ENCODE data around the gene CDR2.

CDR2 gene

DNA sequence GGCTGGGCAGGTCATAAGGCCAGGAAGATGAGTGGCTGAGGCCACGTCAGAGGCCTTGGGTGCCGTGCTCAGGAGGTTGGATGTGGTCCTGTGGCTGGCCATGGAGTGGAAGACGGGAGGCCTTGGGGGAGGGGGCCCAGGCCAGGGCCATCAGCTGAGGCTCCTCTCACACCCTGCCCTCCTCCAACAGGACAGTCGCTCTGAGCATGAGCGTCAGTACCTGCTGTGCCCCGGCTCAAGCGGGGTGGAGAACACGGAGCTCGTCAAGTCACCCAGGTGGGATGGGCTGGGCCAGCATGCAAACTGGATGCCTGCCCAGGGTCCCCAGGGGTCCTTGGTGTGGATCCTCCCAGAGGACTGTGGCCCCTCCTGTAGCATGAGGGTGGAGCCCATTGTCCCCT is 58.0 kb downstream of the CDR2 start:
- TF ChIP-seq, protein P1, sequence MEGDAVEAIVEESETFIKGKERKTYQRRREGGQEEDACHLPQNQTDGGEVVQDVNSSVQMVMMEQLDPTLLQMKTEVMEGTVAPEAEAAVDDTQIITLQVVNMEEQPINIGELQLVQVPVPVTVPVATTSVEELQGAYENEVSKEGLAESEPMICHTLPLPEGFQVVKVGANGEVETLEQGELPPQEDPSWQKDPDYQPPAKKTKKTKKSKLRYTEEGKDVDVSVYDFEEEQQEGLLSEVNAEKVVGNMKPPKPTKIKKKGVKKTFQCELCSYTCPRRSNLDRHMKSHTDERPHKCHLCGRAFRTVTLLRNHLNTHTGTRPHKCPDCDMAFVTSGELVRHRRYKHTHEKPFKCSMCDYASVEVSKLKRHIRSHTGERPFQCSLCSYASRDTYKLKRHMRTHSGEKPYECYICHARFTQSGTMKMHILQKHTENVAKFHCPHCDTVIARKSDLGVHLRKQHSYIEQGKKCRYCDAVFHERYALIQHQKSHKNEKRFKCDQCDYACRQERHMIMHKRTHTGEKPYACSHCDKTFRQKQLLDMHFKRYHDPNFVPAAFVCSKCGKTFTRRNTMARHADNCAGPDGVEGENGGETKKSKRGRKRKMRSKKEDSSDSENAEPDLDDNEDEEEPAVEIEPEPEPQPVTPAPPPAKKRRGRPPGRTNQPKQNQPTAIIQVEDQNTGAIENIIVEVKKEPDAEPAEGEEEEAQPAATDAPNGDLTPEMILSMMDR (conservative IDR thresholded peaks at IDR 0.05): no peak
- no peak overlapping the region for H3K27ac ChIP-seq

DNA sequence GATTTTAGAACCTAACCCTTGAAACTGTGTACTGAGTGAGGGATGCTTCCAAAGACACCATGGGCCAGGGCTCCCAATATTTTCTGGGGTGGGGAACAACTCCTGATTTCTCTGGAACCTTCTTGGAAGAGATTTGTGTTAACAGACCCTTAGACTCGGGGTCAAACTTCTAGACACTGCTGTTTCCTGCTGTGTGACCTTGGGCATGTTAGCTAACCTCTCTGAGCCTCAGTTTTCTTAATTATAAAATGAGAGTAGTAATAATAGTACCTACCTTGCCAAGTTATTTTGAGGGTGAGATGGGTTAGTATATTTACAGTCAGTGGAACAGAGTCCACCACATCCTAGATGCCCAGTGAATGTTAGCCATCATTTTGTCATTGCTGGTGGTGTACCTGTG is 58.4 kb downstream of the CDR2 start:
- TF ChIP-seq, protein P1 (conservative IDR thresholded peaks at IDR 0.05): no peak
- no peak overlapping the region for H3K27ac ChIP-seq

DNA sequence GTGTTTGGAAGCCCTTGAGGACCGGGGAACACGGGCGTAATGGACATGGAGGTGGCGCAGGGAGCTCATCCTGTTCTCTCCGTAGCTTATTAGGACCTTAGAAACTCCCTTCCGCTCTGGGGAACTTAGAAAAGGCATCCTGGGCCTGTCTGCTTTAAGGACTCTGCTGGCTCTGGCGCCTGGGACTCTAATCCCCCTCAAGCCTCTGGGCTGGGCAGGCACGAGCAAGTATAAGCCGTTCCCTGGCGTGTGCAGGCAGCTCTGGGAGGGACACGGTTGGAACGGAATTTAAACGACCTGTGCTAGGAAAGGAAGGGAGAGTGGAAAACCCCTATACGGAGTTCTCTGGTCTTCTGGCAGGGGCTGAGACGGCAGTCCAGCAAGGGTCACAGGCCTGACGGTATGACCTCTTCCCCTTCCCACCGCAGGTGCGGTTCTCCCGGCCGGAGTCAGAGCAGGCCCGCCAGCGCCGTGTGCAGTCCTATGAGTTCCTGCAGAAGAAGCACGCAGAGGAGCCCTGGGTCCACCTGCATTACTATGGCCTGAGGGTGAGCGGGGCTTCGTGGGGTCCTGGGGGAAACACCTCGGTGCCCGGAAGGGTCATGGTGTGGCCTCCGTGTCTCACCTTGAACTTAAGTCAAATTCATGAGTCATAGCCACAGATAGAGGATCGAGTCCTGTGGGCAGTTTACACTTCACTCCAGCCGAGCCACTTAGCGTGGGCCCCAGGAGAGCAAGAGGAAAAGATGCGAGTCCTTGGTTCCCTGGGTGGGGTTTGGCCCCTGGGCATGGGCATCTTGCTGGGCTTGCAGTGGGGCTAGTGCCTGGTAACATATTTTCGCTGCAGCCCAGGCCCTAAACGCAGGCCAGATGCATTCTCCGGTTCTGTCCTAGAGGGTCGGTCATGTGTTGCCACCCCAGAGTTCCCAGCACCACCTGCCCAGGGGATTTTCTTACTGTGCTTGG is 59.5 kb downstream of the CDR2 start:
- H3K27ac ChIP-seq: no peak overlapping the region
- TF ChIP-seq, protein P1 (conservative IDR thresholded peaks at IDR 0.05): no peak

DNA sequence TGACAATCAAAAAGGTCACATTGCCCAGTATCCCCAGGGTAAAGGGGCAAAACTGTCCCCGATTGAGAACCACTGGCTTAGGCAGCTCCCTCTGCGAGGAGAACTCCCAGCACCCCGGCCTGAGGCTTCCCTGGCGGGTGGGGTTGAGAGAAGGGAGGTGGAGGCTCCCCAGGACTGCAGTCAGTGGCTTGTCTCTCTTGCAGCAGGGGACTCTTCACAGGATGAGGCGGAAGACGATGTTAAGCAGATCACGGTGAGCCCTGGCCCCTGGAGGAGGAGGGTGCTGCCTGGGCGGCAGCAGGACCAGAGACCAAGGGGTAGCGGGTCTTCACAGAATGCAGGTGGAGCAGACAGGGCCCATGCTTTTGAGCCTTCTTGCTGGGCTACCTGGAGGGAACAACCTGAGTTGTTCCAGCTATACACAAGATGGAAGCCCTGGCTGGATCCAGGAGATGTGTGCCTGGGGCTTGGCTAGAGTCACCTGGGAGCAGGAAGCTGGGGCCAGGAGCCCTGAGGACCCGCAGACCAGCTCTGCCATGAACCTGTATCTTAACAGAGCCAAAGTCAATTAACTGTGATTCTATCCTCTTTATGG is 60.4 kb downstream of the CDR2 start:
- TF ChIP-seq, protein P1 (conservative IDR thresholded peaks at IDR 0.05): no peak
- H3K27ac ChIP-seq: no peak overlapping the region

DNA sequence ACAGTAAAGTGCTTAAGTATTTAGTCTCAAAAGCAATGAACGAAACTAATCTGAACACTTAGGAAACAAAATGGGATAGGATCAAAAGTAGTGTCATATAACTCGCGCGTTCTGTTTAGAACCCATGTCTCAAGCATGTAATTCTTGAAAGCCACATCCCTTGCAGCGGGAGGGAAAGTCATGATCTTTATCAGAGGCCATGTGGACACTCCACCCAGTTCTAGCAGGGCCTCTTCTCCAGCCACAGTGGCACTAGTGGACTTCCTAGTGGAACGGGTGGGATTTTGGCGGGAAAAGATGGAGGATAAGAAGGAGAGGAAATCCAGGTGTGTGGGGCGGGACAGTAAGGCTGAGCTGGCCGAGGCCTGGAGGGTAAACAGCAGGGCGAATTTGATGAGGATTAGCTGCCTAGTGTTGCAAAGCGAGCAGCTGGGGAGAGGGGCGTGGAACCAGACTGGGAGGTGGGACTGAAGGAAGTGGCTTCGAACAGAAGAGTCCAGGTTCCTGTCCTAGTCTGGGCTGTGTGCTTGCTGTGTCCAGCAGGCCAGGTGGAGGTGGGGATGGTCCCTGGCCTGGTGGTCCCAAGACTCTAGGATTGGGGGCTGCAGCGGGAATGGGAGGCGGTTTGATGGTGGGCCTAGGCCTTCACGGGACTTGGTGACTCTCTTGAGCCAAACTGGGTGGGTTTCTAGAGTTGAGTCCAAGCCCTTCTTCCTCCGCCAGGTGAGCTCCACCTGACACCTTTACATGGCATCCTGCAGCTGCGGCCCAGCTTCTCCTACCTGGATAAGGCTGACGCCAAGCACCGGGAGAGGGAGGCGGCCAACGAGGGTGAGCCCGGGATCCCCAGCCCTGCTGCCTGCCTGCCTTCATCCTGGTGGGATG is 61.3 kb downstream of the CDR2 start:
- H3K27ac ChIP-seq: no peak overlapping the region
- TF ChIP-seq, protein P1 (conservative IDR thresholded peaks at IDR 0.05): no peak

DNA sequence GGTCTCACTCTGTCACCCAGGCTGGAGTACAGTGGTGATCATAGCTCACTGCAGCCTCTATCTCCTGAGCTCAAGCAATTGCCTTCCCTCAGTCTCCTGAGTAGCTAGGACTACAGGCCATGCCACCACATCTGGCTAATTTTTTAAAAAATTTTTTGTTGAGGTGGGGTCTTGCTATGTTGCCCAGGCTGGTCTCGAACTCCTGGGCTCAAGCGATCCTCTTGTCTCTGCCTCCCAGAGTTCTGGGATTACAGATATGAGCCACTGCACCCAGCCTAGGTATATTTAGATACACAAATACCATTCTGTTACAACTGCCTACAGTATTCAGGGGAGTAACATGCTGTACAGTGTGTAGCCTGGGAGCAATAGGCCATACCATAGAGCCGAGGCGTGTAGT is 62.9 kb downstream of the CDR2 start:
- TF ChIP-seq, protein P1 (conservative IDR thresholded peaks at IDR 0.05): no peak
- no peak overlapping the region for H3K27ac ChIP-seq

Measured in VCaP (cell line).